Measurements from ENCODE around the gene OR8G1. TPM values are rescaled to one million over a fixed set of nuclear protein-coding genes. Genes with fewer than 3 reads are reported as not detected.

OR8G1 gene
- total RNA-seq, 1 experiment from 2014 or later: not detected

DNA sequence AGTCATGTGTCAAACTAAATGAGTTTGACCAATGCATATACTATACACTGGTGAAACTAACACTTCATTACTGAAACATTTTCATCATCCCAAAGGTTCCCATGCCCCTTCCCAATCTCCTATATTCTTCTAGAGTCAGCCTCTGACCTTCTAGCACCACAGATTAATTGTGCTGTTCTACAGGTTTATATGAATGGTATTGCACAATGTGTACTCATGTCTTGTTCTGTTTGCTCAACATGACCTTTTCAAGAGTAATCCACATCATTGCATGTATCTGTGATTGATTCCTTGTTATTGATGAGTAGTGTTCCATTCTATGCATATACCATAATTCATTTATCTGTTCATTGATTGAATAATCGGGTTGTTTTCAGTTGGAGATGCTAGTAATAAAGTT is 7.5 kb upstream of the OR8G1 start:
- Mint-ChIP-seq H3K9me3 (no peaks in the 10 kb centered on the region; a peak in 1 of 5 replicates), H3K36me3 (ENCODE audit: insufficient read depth in 1 of 3, low read depth in 3 of 3) (no peaks in the 10 kb centered on the region), H3K27ac (no peak overlapping the region), H3K27me3 (ENCODE audit: low read depth) (no peaks in the 10 kb centered on the region; the same call in 1 of the 2 replicates), H3K4me1 (no peaks in the 10 kb centered on the region), H3K4me3 (no peak overlapping the region)
- Histone ChIP-seq H3K56ac (ENCODE audit: insufficient read length, low read depth, low read length) (no peak overlapping the region), H3K9ac (ENCODE audit: extremely low read depth, insufficient read length, low read length) (no peak overlapping the region), H4K20me1 (ENCODE audit: control insufficient read depth, insufficient read depth, insufficient read length) (no peaks in the 10 kb centered on the region), H3K4me1 (ENCODE audit: insufficient read depth, low read length) (no peaks in the 10 kb centered on the region), H3K27me3 (ENCODE audit: insufficient read depth, low read length) (no peaks in the 10 kb centered on the region), H2BK120ac (ENCODE audit: low read depth, low read length, poor library complexity, severe bottlenecking) (no peak overlapping the region), H3K79me1 (ENCODE audit: insufficient read depth, low read depth, low read length, poor library complexity, severe bottlenecking) (no peaks in the 10 kb centered on the region), H3K9me3 (ENCODE audit: control insufficient read depth, low read depth, low read length) (no peaks in the 10 kb centered on the region), H2BK15ac (ENCODE audit: low read depth, low read length) (no peak overlapping the region), H3K18ac (ENCODE audit: insufficient read length, low read depth, low read length) (no peak overlapping the region), H3K23ac (ENCODE audit: insufficient read length, low read depth, low read length) (no peak overlapping the region), H2AK5ac (ENCODE audit: insufficient read length, low read length) (no peak overlapping the region), H2BK5ac (ENCODE audit: insufficient read length, low read length) (no peak overlapping the region), H4K8ac (replicated peaks; ENCODE audit: insufficient read length, low read depth, low read length) (no peak overlapping the region), H3K27ac (ENCODE audit: insufficient read length, low read depth, low read length) (no peak overlapping the region), H3K14ac (ENCODE audit: insufficient read depth, low read length) (no peak overlapping the region), H2AFZ (ENCODE audit: low read length) (no peak overlapping the region), H3T11ph (ENCODE audit: low read length) (no peak overlapping the region), H3K79me2 (ENCODE audit: insufficient read depth, low read length) (no peaks in the 10 kb centered on the region), H3K4ac (ENCODE audit: low read depth, low read length) (no peak overlapping the region), H3K23me2 (ENCODE audit: insufficient read length, low read depth, low read length, poor library complexity, severe bottlenecking) (no peaks in the 10 kb centered on the region), H4K91ac (ENCODE audit: insufficient read length, low read depth, low read length) (no peak overlapping the region), H3K4me2 (ENCODE audit: insufficient read depth, insufficient read length, low read length) (no peak overlapping the region), H2BK12ac (ENCODE audit: insufficient read length, low read depth, low read length) (no peak overlapping the region), H2BK20ac (ENCODE audit: low read depth, low read length, poor library complexity, severe bottlenecking) (no peak overlapping the region), H4K5ac (ENCODE audit: insufficient read length, low read depth, low read length) (no peak overlapping the region)
- no CpG with 5 or more reads among the region's 1 CpG for WGBS (ENCODE audit: extremely low coverage, insufficient read length, low lambda C conversion rate)
- DNase-seq: no peak
- TF ChIP-seq CTCF (conservative IDR thresholded peaks at IDR 0.05): no peak
